GM23248 (cell line): ENCODE measurements around the gene SLC1A7. TPM values are rescaled to one million over a fixed set of nuclear protein-coding genes. Genes with fewer than 3 reads are reported as not detected.

ENCODE experiments used
- DNase-seq: peaks from one replicate; pipeline ENCODE4 v3.0.0-alpha.2; 2015
- H2AFZ ChIP-seq: fragments of 200-600 bp; sonication (generic); 2 replicates; pipeline ENCODE4 v1.6.1; 2016; ENCODE audit warnings: antibody characterized with exemption
- H3F3A ChIP-seq: fragments of 200-600 bp; sonication (generic); 2 replicates; pipeline ENCODE4 v1.6.1; 2016; ENCODE audit warnings: mild to moderate bottlenecking, antibody characterized with exemption, mixed run types; ENCODE audit not compliant: insufficient read depth
- H3K27ac ChIP-seq: fragments of 200-600 bp; sonication (generic); 2 replicates; pipeline ENCODE4 v1.5.1; 2016; ENCODE audit warnings: mild to moderate bottlenecking
- H3K27me3 ChIP-seq: fragments of 200-600 bp; sonication (generic); replicated peaks from 2 replicates; pipeline ENCODE4 v1.6.1; 2016; ENCODE audit warnings: mild to moderate bottlenecking; ENCODE audit not compliant: insufficient read depth
- H3K36me3 ChIP-seq: fragments of 200-600 bp; sonication (generic); 2 replicates; pipeline ENCODE4 v1.6.1; 2016; ENCODE audit warnings: low read depth, mild to moderate bottlenecking
- H3K4me1 ChIP-seq: fragments of 200-600 bp; sonication (generic); 2 replicates; pipeline ENCODE4 v1.6.1; 2016; ENCODE audit warnings: mild to moderate bottlenecking; ENCODE audit not compliant: insufficient read depth
- H3K4me2 ChIP-seq: fragments of 200-600 bp; sonication (generic); one replicate; pipeline ENCODE4 v1.6.1; 2016; ENCODE audit warnings: mild to moderate bottlenecking; ENCODE audit not compliant: unreplicated experiment
- H3K4me3 ChIP-seq: fragments of 200-600 bp; sonication (generic); 2 replicates; pipeline ENCODE4 v1.5.1; 2016; ENCODE audit warnings: mild to moderate bottlenecking
- H3K79me2 ChIP-seq: fragments of 200-600 bp; sonication (generic); 2 replicates; pipeline ENCODE4 v1.6.1; 2016; ENCODE audit warnings: mild to moderate bottlenecking; ENCODE audit not compliant: insufficient read depth
- H3K9ac ChIP-seq: fragments of 200-600 bp; sonication (generic); 2 replicates; pipeline ENCODE4 v1.6.1; 2016; ENCODE audit warnings: mild to moderate bottlenecking
- H3K9me2 ChIP-seq: fragments of 200-600 bp; sonication (generic); 2 replicates; pipeline ENCODE4 v1.6.1; 2016; ENCODE audit warnings: mixed run types, mild to moderate bottlenecking, moderate library complexity; ENCODE audit not compliant: insufficient read depth
- H3K9me3 ChIP-seq: fragments of 200-600 bp; sonication (generic); one replicate; pipeline ENCODE4 v1.6.1; 2017; ENCODE audit warnings: low read depth
- H4K20me1 ChIP-seq: fragments of 200-600 bp; sonication (generic); 2 replicates; pipeline ENCODE4 v1.6.0; 2016; ENCODE audit not compliant: insufficient read depth
- EZH2 ChIP-seq: fragments of 200-600 bp; sonication (generic); IDR thresholded peaks from 2 replicates; pipeline ENCODE4 v1.6.1; 2018; ENCODE audit warnings: antibody characterized with exemption, mild to moderate bottlenecking; ENCODE audit not compliant: insufficient read depth, poor library complexity, severe bottlenecking
- EZH2phosphoT487 ChIP-seq: fragments of 200-600 bp; sonication (generic); IDR thresholded peaks from 2 replicates; pipeline ENCODE4 v1.6.1; 2018; ENCODE audit warnings: antibody characterized with exemption, moderate library complexity, mild to moderate bottlenecking, low read depth; ENCODE audit not compliant: insufficient read depth
- WGBS, 2 experiments: methylation state at CpG; one replicate each; pipeline ENCODE4 v1.1.6; 2015 to 2017; ENCODE audit warnings: low lambda C conversion rate in 2 of 2, low coverage in 1 of 2; ENCODE audit errors: missing lambda C conversion rate in 2 of 2; 5-methylcytosine and 5-hydroxymethylcytosine counted together
- in situ Hi-C: fragments of 300-500 bp; cut with MboI; formaldehyde crosslinking; loops from 2 replicates; pipeline ENCODE4 v1.15.0; 2020
- polyA plus RNA-seq: library from polyadenylated mRNA; unstranded; fragments of >200 nt; fragmentation: Nextera tagmentation; extraction: Ambion mirVana; gene quantifications from 2 replicates; pipeline ENCODE4 v1.2.1, GENCODE V29; 2016
- total RNA-seq: library from RNA; depleted of rRNA; stranded (reverse); fragments of >200 nt; shearing (Covaris generic); gene quantifications from 2 replicates; pipeline ENCODE4 v1.2.3, GENCODE V29; 2014

SLC1A7 gene
- total and polyA plus RNA-seq, 2 experiments from 2014 or later, result 0.51 TPM; not detected in 1

- no peak overlapping the region for H3K27ac ChIP-seq
- no peaks in the 10 kb centered on the region for H3K27me3 ChIP-seq
- no peak overlapping the region for H3K4me2 ChIP-seq
- H3K79me2 ChIP-seq, result no peaks in the 10 kb centered on the region
- no peaks in the 10 kb centered on the region for H4K20me1 ChIP-seq
- TF ChIP-seq EZH2 (no peak), EZH2phosphoT487 (no peak)
- H3F3A ChIP-seq, result no peaks in the 10 kb centered on the region
- WGBS, 2 experiments, result 84 to 89% methylated on average over 18 to 19 of the region's 19 CpGs
- in situ Hi-C loops, result no loop called here
- no peaks in the 10 kb centered on the region for H3K9me2 ChIP-seq
- no peak for DNase-seq
- H3K9ac ChIP-seq, result no peak overlapping the region
- H2AFZ ChIP-seq, result no peak overlapping the region
- no peaks in the 10 kb centered on the region for H3K36me3 ChIP-seq
- no peaks in the 10 kb centered on the region for H3K9me3 ChIP-seq
- H3K4me3 ChIP-seq, result no peak overlapping the region
- no peaks in the 10 kb centered on the region for H3K4me1 ChIP-seq
Measured at GRCh38 chr1:53076721-53077598, 65.5 kb downstream of the SLC1A7 start.

GRCh38 chr1:53076165-53076564 lies 66.3 kb downstream of the SLC1A7 start:
- Histone ChIP-seq H4K20me1 (no peaks in the 10 kb centered on the region), H2AFZ (no peak overlapping the region), H3K9ac (no peak overlapping the region), H3K36me3 (no peaks in the 10 kb centered on the region), H3K27ac (no peak overlapping the region), H3F3A (no peaks in the 10 kb centered on the region), H3K9me2 (no peaks in the 10 kb centered on the region), H3K79me2 (no peaks in the 10 kb centered on the region), H3K4me2 (no peak overlapping the region), H3K9me3 (no peaks in the 10 kb centered on the region), H3K4me1 (no peaks in the 10 kb centered on the region), H3K4me3 (no peak overlapping the region), H3K27me3 (no peaks in the 10 kb centered on the region)
- no peak for DNase-seq
- TF ChIP-seq EZH2phosphoT487, result no peak
- TF ChIP-seq EZH2, result no peak
- in situ Hi-C loops, result no loop called here
- 88 to 90% methylated on average over 8 of the region's 9 CpGs for WGBS, 2 experiments

- Histone ChIP-seq H3K9ac (no peak overlapping the region), H3K4me2 (no peak overlapping the region), H3K9me2 (no peaks in the 10 kb centered on the region)
Measured at GRCh38 chr1:53075761-53076163, 66.7 kb downstream of the SLC1A7 start.

GRCh38 chr1:53075206-53075605 lies 67.2 kb downstream of the SLC1A7 start:
- H3K27ac ChIP-seq, result no peak overlapping the region
- no peaks in the 10 kb centered on the region for H3K27me3 ChIP-seq
- H3K9me3 ChIP-seq, result no peaks in the 10 kb centered on the region
- no peaks in the 10 kb centered on the region for H3K9me2 ChIP-seq
- WGBS, 2 experiments, result 95 to 99% methylated on average over 4 of the region's 4 CpGs
- no peak overlapping the region for H3K4me2 ChIP-seq
- no peaks in the 10 kb centered on the region for H3K4me1 ChIP-seq
- no peak overlapping the region for H3K9ac ChIP-seq
- no peak overlapping the region for H3K4me3 ChIP-seq
- no peak overlapping the region for H2AFZ ChIP-seq
- no peaks in the 10 kb centered on the region for H3K36me3 ChIP-seq
- H3F3A ChIP-seq, result no peaks in the 10 kb centered on the region
- no peaks in the 10 kb centered on the region for H4K20me1 ChIP-seq
- TF ChIP-seq EZH2 (no peak), EZH2phosphoT487 (no peak)
- H3K79me2 ChIP-seq, result no peaks in the 10 kb centered on the region
- DNase-seq, result no peak
- in situ Hi-C loops, result no loop called here

More at GRCh38 chr1:53075761-53076163, 66.7 kb downstream of the SLC1A7 start:
- no peak for DNase-seq
- Histone ChIP-seq H3K27ac (no peak overlapping the region), H3K9me3 (no peaks in the 10 kb centered on the region), H3K36me3 (no peaks in the 10 kb centered on the region), H3K4me3 (no peak overlapping the region), H3K4me1 (no peaks in the 10 kb centered on the region), H3F3A (no peaks in the 10 kb centered on the region), H3K79me2 (no peaks in the 10 kb centered on the region), H2AFZ (no peak overlapping the region), H4K20me1 (no peaks in the 10 kb centered on the region), H3K27me3 (no peaks in the 10 kb centered on the region)
- WGBS, 2 experiments, result 74 to 77% methylated on average over 8 of the region's 8 CpGs
- in situ Hi-C loops, result no loop called here
- TF ChIP-seq EZH2 (no peak), EZH2phosphoT487 (no peak)
